Stimulated activated naive CD4-positive, alpha-beta T cell (primary cell): Measurements from ENCODE around the gene FOXL1.
"Not testable (repeated sequence)": the region's sequence is repeated elsewhere in the genome, so short reads cannot be mapped to it uniquely, and the experiment has no call there.

ENCODE experiments used
- DNase-seq, 6 experiments: peaks; one replicate each; lab custom pipeline; 2025; lab: John Stamatoyannopoulos, UW

Gene FOXL1

GRCh38 chr16:86580791-86581170 lies 2.4 kb downstream of the FOXL1 start:
- DNase-seq: no peak

GRCh38 chr16:86581458-86581857 lies 3.1 kb downstream of the FOXL1 start:
- no peak for DNase-seq

- no peak for DNase-seq
Measured at GRCh38 chr16:86584071-86584685, 5.8 kb downstream of the FOXL1 start.

DNA sequence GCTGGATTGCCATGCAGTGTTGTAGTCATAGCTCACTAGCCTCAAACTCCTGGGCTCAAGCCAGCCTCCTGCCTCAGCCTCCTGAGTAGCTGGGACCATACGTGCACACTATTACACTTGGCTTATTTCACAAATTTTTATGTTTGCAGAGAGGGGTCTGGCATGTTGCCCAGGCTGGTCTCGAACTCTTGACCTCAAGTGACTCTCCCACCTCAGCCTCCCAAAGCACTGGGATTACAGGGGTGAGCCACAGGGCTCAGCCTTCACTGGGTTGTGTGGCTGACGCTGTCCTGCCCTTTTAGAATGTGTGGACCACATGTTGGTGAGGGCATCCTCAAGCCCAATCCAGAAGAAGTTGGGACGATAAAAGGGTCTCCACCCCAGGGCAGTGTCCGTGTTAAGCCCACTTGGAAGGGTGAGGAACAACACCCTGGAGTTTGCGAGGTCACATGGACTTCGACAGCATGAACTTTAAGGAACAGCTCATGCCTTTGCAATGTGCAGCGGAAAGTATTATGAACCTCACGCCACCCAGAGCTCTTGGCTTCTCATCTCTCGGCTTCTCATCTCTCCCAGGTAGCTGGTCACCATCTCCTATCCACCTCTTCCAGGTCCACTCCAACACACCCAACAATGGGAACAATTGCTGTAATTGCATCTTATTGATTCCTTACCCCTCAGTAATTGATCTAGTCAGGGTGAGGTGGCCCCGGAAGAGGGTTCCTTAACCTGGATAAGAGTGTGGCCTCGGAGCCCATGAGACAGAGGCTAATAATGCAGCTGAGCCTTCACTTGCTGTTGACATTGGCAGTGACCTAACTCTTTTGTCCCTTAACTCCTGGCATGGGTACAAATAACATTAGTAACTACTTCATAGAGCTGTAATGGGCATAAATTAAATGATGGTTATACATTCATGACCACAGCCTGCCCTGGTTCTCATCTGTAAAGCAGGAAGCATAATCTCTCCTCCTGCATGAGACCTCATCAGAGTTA lies 6.7 kb downstream of the FOXL1 start:
- DNase-seq: no peak

GRCh38 chr16:86585821-86586611 lies 7.7 kb downstream of the FOXL1 start:
- DNase-seq: no peak

GRCh38 chr16:86587487-86587886 lies 9.1 kb downstream of the FOXL1 start:
- DNase-seq: no peak

DNA sequence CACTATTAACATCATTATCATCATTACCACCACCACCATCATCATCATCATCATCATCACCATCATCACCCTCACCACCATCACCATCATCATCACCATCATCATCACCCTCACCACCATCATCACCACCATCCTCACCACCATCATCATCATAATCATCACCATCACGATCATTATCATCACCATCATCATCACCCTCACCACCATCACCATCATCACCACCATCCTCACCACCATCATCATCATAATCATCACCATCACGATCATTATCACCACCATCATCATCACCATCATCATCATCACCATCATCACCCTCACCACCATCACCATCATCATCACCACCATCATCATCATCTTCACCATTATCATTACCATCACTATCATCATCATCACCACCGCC lies 9.6 kb downstream of the FOXL1 start:
- DNase-seq: not testable (repeated sequence)

DNA sequence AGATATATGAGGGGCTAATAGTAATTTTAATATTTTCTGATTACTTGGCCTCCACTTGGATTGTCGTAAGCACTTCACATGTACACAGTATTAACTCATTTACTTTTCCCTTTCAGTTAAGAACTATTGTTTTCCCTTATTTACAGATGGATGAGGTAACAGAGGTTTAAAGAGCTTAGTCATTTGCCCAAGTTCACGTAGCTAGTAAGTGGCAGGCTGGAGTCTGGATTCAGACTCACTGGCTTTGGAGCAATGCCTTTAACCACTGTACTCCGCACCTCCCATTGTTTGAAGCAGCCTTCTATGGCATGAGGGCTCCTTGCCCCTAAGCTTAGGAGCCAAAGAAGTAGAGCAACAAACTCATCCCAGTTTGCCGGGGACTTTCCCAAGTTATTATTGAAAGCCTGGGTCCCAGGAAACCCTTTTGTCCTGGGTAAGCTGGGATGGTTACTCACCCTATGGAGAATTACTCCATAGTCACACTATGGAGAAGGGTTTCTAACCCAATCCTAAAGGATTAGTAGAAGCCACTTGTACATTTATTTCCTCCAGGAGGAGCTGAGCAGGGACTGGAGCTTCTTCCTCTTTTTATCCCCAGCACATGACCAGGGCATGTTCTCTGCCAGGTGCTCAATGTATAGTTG lies 12.3 kb downstream of the FOXL1 start:
- no peak for DNase-seq

DNA sequence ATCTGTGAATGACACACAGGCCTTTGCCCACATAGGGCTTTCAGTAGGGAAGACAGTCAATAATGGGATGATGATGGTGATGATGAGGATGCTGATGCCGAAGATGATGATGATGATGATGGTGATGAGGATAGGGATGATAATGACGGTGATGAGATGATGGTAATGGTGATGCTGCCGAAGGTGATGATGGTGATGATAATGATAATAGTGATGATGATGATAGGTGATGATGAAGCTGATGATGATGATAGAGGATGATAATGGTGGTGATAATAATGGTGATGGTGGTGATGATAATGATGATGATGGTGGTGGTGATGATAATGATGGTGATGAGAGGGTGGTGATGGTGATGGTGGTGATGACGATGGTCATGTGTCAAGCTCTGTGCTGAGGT lies 12.9 kb downstream of the FOXL1 start:
- no peak for DNase-seq

- no peak for DNase-seq
Measured at GRCh38 chr16:86593913-86594620, 15.7 kb downstream of the FOXL1 start.

- DNase-seq: no peak
Measured at GRCh38 chr16:86594721-86595120, 16.4 kb downstream of the FOXL1 start.

DNA sequence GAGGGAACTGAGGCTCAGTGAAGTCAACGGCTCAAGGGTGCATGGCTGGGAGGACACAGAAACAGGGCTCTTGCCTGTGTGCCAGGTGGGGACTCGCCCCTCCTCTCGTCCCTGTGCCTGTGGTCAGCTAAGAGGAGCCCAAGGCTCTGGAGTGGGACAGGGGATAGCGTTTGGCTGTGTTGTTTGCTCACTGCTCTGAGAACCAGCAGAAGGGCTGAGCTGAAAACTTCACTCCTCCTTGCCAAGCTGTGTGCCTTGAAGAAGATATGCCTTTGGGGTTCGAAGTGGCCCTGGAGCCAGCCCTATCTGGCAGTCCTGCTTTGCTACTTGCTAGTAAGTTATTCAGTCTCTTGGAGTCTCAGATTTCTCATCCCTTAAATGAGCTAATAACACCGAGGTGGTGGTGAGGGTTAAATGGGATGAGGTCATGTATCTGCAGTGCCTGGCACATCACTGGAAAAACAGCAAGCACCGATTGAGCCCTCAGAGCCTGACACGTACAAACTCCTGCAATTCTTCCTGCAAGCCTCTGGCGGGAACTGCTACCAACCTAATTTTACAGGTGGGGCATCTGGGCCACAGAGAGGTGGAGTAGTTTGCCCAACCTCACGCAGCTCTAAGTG lies 17.7 kb downstream of the FOXL1 start:
- no peak for DNase-seq

GRCh38 chr16:86597126-86597879 lies 19.0 kb downstream of the FOXL1 start:
- DNase-seq: no peak

DNA sequence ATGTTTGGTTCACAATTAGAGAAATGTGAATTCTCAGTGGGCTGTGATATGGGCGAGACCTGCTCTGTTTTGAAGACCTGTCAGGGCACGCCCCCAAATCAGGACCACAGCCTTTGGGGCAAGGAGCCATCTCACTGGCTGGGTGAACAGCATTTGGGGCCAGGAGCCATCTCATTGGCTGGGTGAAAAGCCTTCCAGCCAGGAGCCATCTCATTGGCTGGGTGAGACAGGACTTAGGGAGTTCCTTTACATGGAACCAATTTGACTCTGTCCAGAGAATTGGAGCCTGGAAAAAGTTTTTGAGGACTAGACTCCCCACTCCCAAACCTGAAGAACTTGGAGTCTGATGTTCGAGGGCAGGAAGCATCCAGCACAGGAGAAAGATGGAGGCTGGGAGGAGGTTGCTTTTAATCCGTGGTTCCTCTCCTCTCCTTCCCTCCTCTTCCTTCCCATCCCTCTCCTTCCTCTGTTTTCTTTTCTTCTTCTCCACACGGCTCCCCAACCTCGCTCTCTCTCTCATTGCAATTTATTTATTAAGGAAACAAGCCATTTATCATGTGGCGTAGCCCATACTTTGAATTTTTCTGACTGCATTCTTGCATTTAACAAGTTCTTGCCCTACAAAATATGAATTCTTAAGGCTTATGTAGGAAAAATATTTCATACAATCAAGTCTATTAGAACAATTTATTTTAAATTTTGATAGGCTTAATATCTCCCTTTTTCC lies 19.7 kb downstream of the FOXL1 start:
- no peak for DNase-seq

DNA sequence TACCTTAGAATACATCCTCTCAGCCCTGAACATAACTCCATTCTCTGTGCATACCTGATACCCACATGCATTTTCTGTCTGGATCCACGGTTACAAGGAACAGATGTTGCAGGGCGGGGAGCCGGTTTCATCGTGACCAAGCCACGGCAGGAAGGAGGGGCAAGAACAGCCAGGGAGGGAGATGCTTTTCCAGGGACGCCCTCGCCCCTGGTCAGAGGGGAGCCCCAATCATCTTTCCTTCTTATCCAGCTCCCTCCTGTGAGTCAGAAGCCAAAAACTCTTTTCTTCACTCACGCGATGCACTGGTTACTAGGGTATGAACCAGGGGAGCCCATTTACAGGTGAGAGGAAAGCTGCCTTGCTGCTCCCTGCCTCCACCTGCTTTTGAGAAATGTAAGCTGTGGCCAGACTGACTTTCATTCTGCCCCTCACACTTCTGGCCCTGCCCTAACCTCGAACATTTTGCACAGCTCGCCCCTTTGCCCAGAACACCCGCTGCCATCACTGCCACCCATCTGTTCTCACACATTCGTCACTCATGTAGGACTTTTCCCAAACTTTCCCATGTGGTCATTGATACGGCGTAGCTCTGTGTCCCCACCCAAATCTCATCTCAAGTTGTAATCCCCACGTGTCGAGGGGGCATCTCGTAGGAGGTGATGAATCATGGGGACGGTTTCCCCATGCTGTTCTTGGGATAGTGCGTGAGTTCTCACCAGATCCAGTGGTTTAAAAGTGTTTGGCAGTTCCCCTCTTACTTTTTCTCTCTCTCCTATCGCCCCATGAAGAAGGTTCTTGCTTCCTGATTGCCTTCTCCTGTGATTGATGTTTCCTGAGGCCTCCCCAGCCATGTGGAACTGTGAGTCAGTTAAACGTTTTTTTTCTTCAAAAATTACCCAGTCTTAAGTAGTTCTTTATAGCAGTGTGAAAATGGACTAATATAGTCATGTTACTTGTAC lies 20.5 kb downstream of the FOXL1 start:
- DNase-seq: no peak

GRCh38 chr16:86601356-86601755 lies 23.0 kb downstream of the FOXL1 start:
- DNase-seq: no peak

GRCh38 chr16:86602521-86602920 lies 24.2 kb downstream of the FOXL1 start:
- DNase-seq: no peak
